ENCODE measurements around the gene SLC12A5. TPM values are rescaled to one million over a fixed set of nuclear protein-coding genes. Genes with fewer than 3 reads are reported as not detected.

The SLC12A5 gene
- total RNA-seq, 1 donor from 2014 or later = 0.77 TPM

GRCh38 chr20:46053416-46053815 is 24.4 kb downstream of the SLC12A5 start:
- H3K27ac Mint-ChIP-seq = no peak overlapping the region
- no peak overlapping the region for H2AFZ ChIP-seq (replicated peaks)
- no peaks in the 10 kb centered on the region for H3K36me3 ChIP-seq
- peaks cover 97% of the 10 kb centered on the region for H3K27me3 ChIP-seq
- peaks cover 10% of the 10 kb centered on the region for H3K36me3 Mint-ChIP-seq
- H3K4me3 Mint-ChIP-seq = no peak overlapping the region
- H3K9me3 ChIP-seq (ENCODE audit: low read depth) = no peaks in the 10 kb centered on the region
- no peak overlapping the region for H3K4me2 ChIP-seq
- peaks cover 10% of the 10 kb centered on the region for H3K4me1 ChIP-seq
- no peaks in the 10 kb centered on the region for H3K79me2 ChIP-seq (ENCODE audit: low read depth)
- peaks cover 6% of the 10 kb centered on the region for H3F3A ChIP-seq (ENCODE audit: low read depth)
- H3K4me1 Mint-ChIP-seq = peaks cover 4% of the 10 kb centered on the region
- TF ChIP-seq EZH2phosphoT487 (IDR thresholded peaks at IDR 0.05) (no peak), EZH2 (IDR thresholded peaks at IDR 0.05) (no peak), CTCF (IDR thresholded peaks at IDR 0.05) (no peak)
- peaks cover 41% of the 10 kb centered on the region for H4K20me1 ChIP-seq (ENCODE audit: low read depth)
- no peaks in the 10 kb centered on the region for H3K9me3 Mint-ChIP-seq
- H3K27ac ChIP-seq = no peak overlapping the region
- peaks cover 34% of the 10 kb centered on the region for H3K27me3 Mint-ChIP-seq (ENCODE audit: insufficient read depth, low read depth)
- no peak overlapping the region for H3K4me3 ChIP-seq
- no peak for DNase-seq (ENCODE audit: low spot score)
- H3K9ac ChIP-seq = no peak overlapping the region

- no peaks in the 10 kb centered on the region for H3K79me2 ChIP-seq (ENCODE audit: low read depth)
These were observed 25.6 kb downstream of the SLC12A5 start for GRCh38 chr20:46054606-46055005.

GRCh38 chr20:46055269-46055668 is 26.3 kb downstream of the SLC12A5 start:
- no peaks in the 10 kb centered on the region for H3K36me3 ChIP-seq
- no peak overlapping the region for H3K4me3 ChIP-seq
- H3K27ac ChIP-seq = no peak overlapping the region
- Mint-ChIP-seq H3K36me3 (peaks cover 18% of the 10 kb centered on the region), H3K9me3 (no peaks in the 10 kb centered on the region), H3K27ac (no peak overlapping the region), H3K4me3 (no peak overlapping the region), H3K27me3 (ENCODE audit: insufficient read depth, low read depth) (peaks cover 40% of the 10 kb centered on the region), H3K4me1 (peaks cover 11% of the 10 kb centered on the region)
- no peak for DNase-seq (ENCODE audit: low spot score)
- H2AFZ ChIP-seq (replicated peaks) = no peak overlapping the region
- no peak overlapping the region for H3K9ac ChIP-seq
- peaks cover 13% of the 10 kb centered on the region for H3K4me1 ChIP-seq
- TF ChIP-seq CTCF (IDR thresholded peaks at IDR 0.05) (no peak), EZH2phosphoT487 (IDR thresholded peaks at IDR 0.05) (no peak), EZH2 (IDR thresholded peaks at IDR 0.05) (no peak)
- no peaks in the 10 kb centered on the region for H3K9me3 ChIP-seq (ENCODE audit: low read depth)
- H3F3A ChIP-seq (ENCODE audit: low read depth) = peaks cover 23% of the 10 kb centered on the region
- H3K79me2 ChIP-seq (ENCODE audit: low read depth) = no peaks in the 10 kb centered on the region
- peaks cover 60% of the 10 kb centered on the region for H4K20me1 ChIP-seq (ENCODE audit: low read depth)
- peaks cover 98% of the 10 kb centered on the region for H3K27me3 ChIP-seq
- no peak overlapping the region for H3K4me2 ChIP-seq

More at GRCh38 chr20:46054606-46055005, 25.6 kb downstream of the SLC12A5 start:
- Histone ChIP-seq H3K4me1 (peaks cover 13% of the 10 kb centered on the region), H3K9ac (no peak overlapping the region), H4K20me1 (ENCODE audit: low read depth) (peaks cover 53% of the 10 kb centered on the region), H3K4me3 (no peak overlapping the region), H3K27me3 (peaks cover 98% of the 10 kb centered on the region), H3K36me3 (no peaks in the 10 kb centered on the region), H2AFZ (replicated peaks) (no peak overlapping the region), H3K9me3 (ENCODE audit: low read depth) (no peaks in the 10 kb centered on the region), H3K4me2 (no peak overlapping the region), H3K27ac (no peak overlapping the region), H3F3A (ENCODE audit: low read depth) (peaks cover 18% of the 10 kb centered on the region)
- no peaks in the 10 kb centered on the region for H3K9me3 Mint-ChIP-seq
- peaks cover 10% of the 10 kb centered on the region for H3K4me1 Mint-ChIP-seq
- no peak overlapping the region for H3K4me3 Mint-ChIP-seq
- peaks cover 40% of the 10 kb centered on the region for H3K27me3 Mint-ChIP-seq (ENCODE audit: insufficient read depth, low read depth)
- no peak for DNase-seq (ENCODE audit: low spot score)
- H3K27ac Mint-ChIP-seq = no peak overlapping the region
- peaks cover 11% of the 10 kb centered on the region for H3K36me3 Mint-ChIP-seq
- TF ChIP-seq EZH2 (IDR thresholded peaks at IDR 0.05) = no peak
- TF ChIP-seq EZH2phosphoT487 (IDR thresholded peaks at IDR 0.05) = no peak
- TF ChIP-seq CTCF (IDR thresholded peaks at IDR 0.05) = no peak

Data from neural progenitor cell (in vitro differentiated cells).